HCT116 (cell line): ENCODE results near the gene APOL4. TPM values are rescaled to one million over a fixed set of nuclear protein-coding genes. Genes with fewer than 3 reads are reported as not detected.

Experiments
- ATAC-seq: fragments of 200-7000 bp; cut with Tn5 transposase; 2 replicates; pipeline ENCODE4 v1.9.1; 2020; ENCODE audit warnings: mild to moderate bottlenecking, moderate library complexity
- BruUV-seq: library from RNA; stranded (reverse); fragments of 400-500 nt; replicated peaks from 2 replicates; lab custom pipeline; 2021; lab: Mats Ljungman, UMichigan
- CTCF ChIA-PET: fragments of 300-600 bp; sonication (Branson Sonifier 250); formaldehyde crosslinking; loops from one replicate; lab custom pipeline; 2021; ENCODE audit warnings: antibody characterized with exemption; lab: Charles Lee
- POLR2A ChIA-PET: fragments of 300-600, 350-600 bp; sonication (Branson Sonifier 250); formaldehyde crosslinking; loops from one replicate; lab custom pipeline; 2021; ENCODE audit warnings: antibody characterized with exemption; lab: Charles Lee
- RAD21 ChIA-PET, 2 experiments: fragments of 300-600 bp; sonication (Branson Sonifier 250); formaldehyde crosslinking; loops; one replicate each; lab custom pipeline; 2023; ENCODE audit warnings: low total read pairs in 2 of 2; ENCODE audit not compliant: uncharacterized antibody in 2 of 2, unreplicated experiment in 2 of 2, low non-redundant PET in 1 of 2; lab: Charles Lee
- DNase-seq: peaks from one replicate; pipeline ENCODE4 v3.0.0-alpha.2; 2010; ENCODE audit warnings: low read depth, low spot score
- H2AFZ ChIP-seq: fragments of 200-600 bp; shearing (Covaris generic), sonication (generic); 2 replicates; pipeline ENCODE4 v1.6.1; 2017; ENCODE audit warnings: low read depth, mixed run types, mixed read lengths, antibody characterized with exemption, low read length; ENCODE audit not compliant: poor library complexity, severe bottlenecking
- H3K27ac ChIP-seq: 2 replicates; pipeline ENCODE4 v1.5.1; 2012; ENCODE audit warnings: low read depth, low read length
- H3K27me3 ChIP-seq: fragments of 200-600 bp; sonication (generic); 2 replicates; pipeline ENCODE4 v1.6.1; 2016; ENCODE audit warnings: mixed run types, low read length, mixed read lengths; ENCODE audit not compliant: insufficient read depth
- H3K36me3 ChIP-seq, 2 experiments: fragments of 200-500 bp in 1 of 2; fragments of 200-600 bp in 1 of 2; sonication (Bioruptor generic) in 1 of 2; sonication (generic) in 1 of 2; 2 replicates each; pipeline versions ENCODE4 v1.5.1 to v1.6.1; 2014 to 2016; ENCODE audit warnings: low read length in 2 of 2, inconsistent platforms in 1 of 2, mixed read lengths in 1 of 2, mixed run types in 1 of 2; ENCODE audit not compliant: insufficient read depth in 2 of 2, control insufficient read depth in 1 of 2
- H3K4me1 ChIP-seq, 2 experiments: fragments of 200-600 bp in 1 of 2; sonication (generic) in 1 of 2; 2 replicates each; pipeline versions ENCODE4 v1.5.1 to v1.6.1; 2012 to 2017; ENCODE audit warnings: low read length in 2 of 2, inconsistent platforms in 1 of 2, mild to moderate bottlenecking in 1 of 2, mixed read lengths in 1 of 2, mixed run types in 1 of 2, moderate library complexity in 1 of 2; ENCODE audit not compliant: insufficient read depth in 2 of 2, control insufficient read depth in 1 of 2
- H3K4me2 ChIP-seq: fragments of 200-600 bp; sonication (generic); 2 replicates; pipeline ENCODE4 v1.6.1; 2017; ENCODE audit warnings: mixed run types, low read length, mixed read lengths
- H3K4me3 ChIP-seq, 2 experiments: fragments of 200-600 bp in 1 of 2; sonication (generic) in 1 of 2; replicated peaks in 1 of 2; 2 replicates each; pipeline ENCODE4 v1.5.1; 2011 to 2016; ENCODE audit warnings: low read length in 2 of 2, control low read depth in 1 of 2, low read depth in 1 of 2, mild to moderate bottlenecking in 1 of 2, mixed read lengths in 1 of 2, mixed run types in 1 of 2
- H3K79me2 ChIP-seq: fragments of 200-600 bp; sonication (generic); 2 replicates; pipeline ENCODE4 v1.6.1; 2017; ENCODE audit warnings: mild to moderate bottlenecking, mixed run types, low read length, moderate library complexity, mixed read lengths; ENCODE audit not compliant: insufficient read depth
- H3K9ac ChIP-seq: fragments of 200-600 bp; sonication (generic); 2 replicates; pipeline ENCODE4 v1.6.1; 2016; ENCODE audit warnings: low read length, mixed read lengths
- H3K9me2 ChIP-seq: fragments of 200-600 bp; sonication (generic), shearing (Covaris generic); 2 replicates; pipeline ENCODE4 v1.6.1; 2017; ENCODE audit warnings: mixed run types, mild to moderate bottlenecking, moderate library complexity; ENCODE audit not compliant: insufficient read depth
- H3K9me3 ChIP-seq, 2 experiments: fragments of 200-500 bp in 1 of 2; fragments of 200-600 bp in 1 of 2; sonication (Bioruptor generic) in 1 of 2; sonication (generic) in 1 of 2; 2 replicates each; pipeline ENCODE4 v1.6.1; 2014 to 2017; ENCODE audit warnings: low read length in 2 of 2, mixed read lengths in 2 of 2, inconsistent platforms in 1 of 2, low read depth in 1 of 2, mild to moderate bottlenecking in 1 of 2, mixed run types in 1 of 2, moderate library complexity in 1 of 2; ENCODE audit not compliant: control insufficient read depth in 1 of 2, insufficient read depth in 1 of 2
- H4K20me1 ChIP-seq: fragments of 200-600 bp; sonication (generic), shearing (Covaris generic); 2 replicates; pipeline ENCODE4 v1.6.1; 2017; ENCODE audit warnings: mixed run types, mild to moderate bottlenecking, moderate library complexity; ENCODE audit not compliant: insufficient read depth
- EGR1 ChIP-seq: IDR thresholded peaks from 2 replicates; pipeline ENCODE4 v1.6.1; 2012; ENCODE audit warnings: low read depth
- EZH2 ChIP-seq: fragments of 200-600 bp; sonication (generic); IDR thresholded peaks from 2 replicates; pipeline ENCODE4 v1.6.1; 2017; ENCODE audit warnings: antibody characterized with exemption, mixed run types
- FOSL1 ChIP-seq: IDR thresholded peaks from 2 replicates; pipeline ENCODE4 v1.6.1; 2012; ENCODE audit warnings: low read depth
- JUND ChIP-seq: IDR thresholded peaks from 2 replicates; pipeline ENCODE4 v1.6.1; 2012
- POLR2A ChIP-seq: IDR thresholded peaks from 2 replicates; pipeline ENCODE4 v1.7.0; 2011; ENCODE audit warnings: borderline replicate concordance; ENCODE audit not compliant: insufficient read depth, insufficient read length; ENCODE audit errors: extremely low read depth
- POLR2AphosphoS5 ChIP-seq: IDR thresholded peaks from 2 replicates; pipeline ENCODE4 v1.6.1; 2011; ENCODE audit warnings: mild to moderate bottlenecking, low read depth, low read length, moderate library complexity
- SP1 ChIP-seq: IDR thresholded peaks from 2 replicates; pipeline ENCODE4 v1.6.1; 2012; ENCODE audit warnings: low read depth
- intact Hi-C: fragments of 100-400 bp; cut with micrococcal nuclease; formaldehyde crosslinking; loops from 2 replicates; pipeline ENCODE4 v1.10.0; 2022
- total RNA-seq: library from RNA; stranded (reverse); gene quantifications from one replicate; pipeline ENCODE4 v1.2.1, GENCODE V29; 2021; ENCODE audit not compliant: unreplicated experiment
- TF ChIP-seq, protein P1 (sequence below), 3 experiments: fragments of 200-600 bp in 1 of 3; sonication (generic) in 1 of 3; IDR thresholded peaks in 2 of 3; conservative IDR thresholded peaks in 1 of 3; 2 replicates each; pipeline ENCODE4 v1.5.1; 2012 to 2017; ENCODE audit warnings: low read depth in 2 of 3, low read length in 2 of 3, antibody characterized with exemption in 1 of 3, borderline replicate concordance in 1 of 3, control low read depth in 1 of 3, mild to moderate bottlenecking in 1 of 3, mixed read lengths in 1 of 3, mixed run types in 1 of 3, moderate library complexity in 1 of 3; ENCODE audit not compliant: insufficient read depth in 1 of 3
- TF ChIP-seq, protein P2 (sequence below): IDR thresholded peaks from 2 replicates; pipeline ENCODE4 v1.6.1; 2012; ENCODE audit warnings: low read depth
- TF ChIP-seq, protein P3 (sequence below): IDR thresholded peaks from 2 replicates; pipeline ENCODE4 v1.6.1; 2011; ENCODE audit warnings: mild to moderate bottlenecking, low read length, moderate library complexity; ENCODE audit not compliant: insufficient replicate concordance; ENCODE audit errors: extremely low read depth
- TF ChIP-seq, protein P4 (sequence below): IDR thresholded peaks from 2 replicates; pipeline ENCODE4 v1.6.1; 2012

The APOL4 gene
- total RNA-seq, 1 experiment from 2014 or later: not detected

DNA sequence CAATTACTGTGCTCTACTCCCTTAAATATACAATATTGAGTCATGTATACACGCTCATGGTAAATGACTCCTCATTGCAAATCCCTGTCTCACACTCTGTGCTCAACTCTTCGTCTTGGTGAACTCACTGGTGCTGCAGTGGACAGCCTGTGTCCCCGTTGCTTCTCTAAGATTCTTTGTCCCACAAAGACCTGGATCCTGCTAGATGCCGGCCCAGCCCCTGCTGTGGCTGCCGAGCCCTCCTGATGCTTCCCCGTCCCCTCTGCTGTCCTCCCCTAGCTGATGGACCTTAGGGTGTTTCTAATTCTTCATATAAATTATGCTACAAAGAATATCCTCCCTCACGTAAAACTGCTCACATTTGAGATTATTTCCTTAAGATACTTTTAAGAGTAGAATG is 32.2 kb upstream of the APOL4 start:
- H4K20me1 ChIP-seq: no peaks in the 10 kb centered on the region
- no peaks in the 10 kb centered on the region for H3K9me3 ChIP-seq
- ATAC-seq: no peak
- no peak overlapping the region for H2AFZ ChIP-seq
- H3K79me2 ChIP-seq: peaks cover 6% of the 10 kb centered on the region; the same call in 1 of the 2 replicates
- H3K27ac ChIP-seq: no peak overlapping the region
- H3K36me3 ChIP-seq: no peaks in the 10 kb centered on the region
- TF ChIP-seq SP1: no peak
- TF ChIP-seq, protein P1, sequence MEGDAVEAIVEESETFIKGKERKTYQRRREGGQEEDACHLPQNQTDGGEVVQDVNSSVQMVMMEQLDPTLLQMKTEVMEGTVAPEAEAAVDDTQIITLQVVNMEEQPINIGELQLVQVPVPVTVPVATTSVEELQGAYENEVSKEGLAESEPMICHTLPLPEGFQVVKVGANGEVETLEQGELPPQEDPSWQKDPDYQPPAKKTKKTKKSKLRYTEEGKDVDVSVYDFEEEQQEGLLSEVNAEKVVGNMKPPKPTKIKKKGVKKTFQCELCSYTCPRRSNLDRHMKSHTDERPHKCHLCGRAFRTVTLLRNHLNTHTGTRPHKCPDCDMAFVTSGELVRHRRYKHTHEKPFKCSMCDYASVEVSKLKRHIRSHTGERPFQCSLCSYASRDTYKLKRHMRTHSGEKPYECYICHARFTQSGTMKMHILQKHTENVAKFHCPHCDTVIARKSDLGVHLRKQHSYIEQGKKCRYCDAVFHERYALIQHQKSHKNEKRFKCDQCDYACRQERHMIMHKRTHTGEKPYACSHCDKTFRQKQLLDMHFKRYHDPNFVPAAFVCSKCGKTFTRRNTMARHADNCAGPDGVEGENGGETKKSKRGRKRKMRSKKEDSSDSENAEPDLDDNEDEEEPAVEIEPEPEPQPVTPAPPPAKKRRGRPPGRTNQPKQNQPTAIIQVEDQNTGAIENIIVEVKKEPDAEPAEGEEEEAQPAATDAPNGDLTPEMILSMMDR (IDR thresholded peaks at IDR 0.05 in 2 of 3, conservative IDR thresholded peaks at IDR 0.05 in 1 of 3; ENCODE audit: borderline replicate concordance in 1 of 3, insufficient read depth in 1 of 3, low read depth in 2 of 3, low read length in 2 of 3): no peak
- TF ChIP-seq, protein P2, sequence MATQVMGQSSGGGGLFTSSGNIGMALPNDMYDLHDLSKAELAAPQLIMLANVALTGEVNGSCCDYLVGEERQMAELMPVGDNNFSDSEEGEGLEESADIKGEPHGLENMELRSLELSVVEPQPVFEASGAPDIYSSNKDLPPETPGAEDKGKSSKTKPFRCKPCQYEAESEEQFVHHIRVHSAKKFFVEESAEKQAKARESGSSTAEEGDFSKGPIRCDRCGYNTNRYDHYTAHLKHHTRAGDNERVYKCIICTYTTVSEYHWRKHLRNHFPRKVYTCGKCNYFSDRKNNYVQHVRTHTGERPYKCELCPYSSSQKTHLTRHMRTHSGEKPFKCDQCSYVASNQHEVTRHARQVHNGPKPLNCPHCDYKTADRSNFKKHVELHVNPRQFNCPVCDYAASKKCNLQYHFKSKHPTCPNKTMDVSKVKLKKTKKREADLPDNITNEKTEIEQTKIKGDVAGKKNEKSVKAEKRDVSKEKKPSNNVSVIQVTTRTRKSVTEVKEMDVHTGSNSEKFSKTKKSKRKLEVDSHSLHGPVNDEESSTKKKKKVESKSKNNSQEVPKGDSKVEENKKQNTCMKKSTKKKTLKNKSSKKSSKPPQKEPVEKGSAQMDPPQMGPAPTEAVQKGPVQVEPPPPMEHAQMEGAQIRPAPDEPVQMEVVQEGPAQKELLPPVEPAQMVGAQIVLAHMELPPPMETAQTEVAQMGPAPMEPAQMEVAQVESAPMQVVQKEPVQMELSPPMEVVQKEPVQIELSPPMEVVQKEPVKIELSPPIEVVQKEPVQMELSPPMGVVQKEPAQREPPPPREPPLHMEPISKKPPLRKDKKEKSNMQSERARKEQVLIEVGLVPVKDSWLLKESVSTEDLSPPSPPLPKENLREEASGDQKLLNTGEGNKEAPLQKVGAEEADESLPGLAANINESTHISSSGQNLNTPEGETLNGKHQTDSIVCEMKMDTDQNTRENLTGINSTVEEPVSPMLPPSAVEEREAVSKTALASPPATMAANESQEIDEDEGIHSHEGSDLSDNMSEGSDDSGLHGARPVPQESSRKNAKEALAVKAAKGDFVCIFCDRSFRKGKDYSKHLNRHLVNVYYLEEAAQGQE: no peak
- TF ChIP-seq POLR2A: no peak
- TF ChIP-seq, protein P3, sequence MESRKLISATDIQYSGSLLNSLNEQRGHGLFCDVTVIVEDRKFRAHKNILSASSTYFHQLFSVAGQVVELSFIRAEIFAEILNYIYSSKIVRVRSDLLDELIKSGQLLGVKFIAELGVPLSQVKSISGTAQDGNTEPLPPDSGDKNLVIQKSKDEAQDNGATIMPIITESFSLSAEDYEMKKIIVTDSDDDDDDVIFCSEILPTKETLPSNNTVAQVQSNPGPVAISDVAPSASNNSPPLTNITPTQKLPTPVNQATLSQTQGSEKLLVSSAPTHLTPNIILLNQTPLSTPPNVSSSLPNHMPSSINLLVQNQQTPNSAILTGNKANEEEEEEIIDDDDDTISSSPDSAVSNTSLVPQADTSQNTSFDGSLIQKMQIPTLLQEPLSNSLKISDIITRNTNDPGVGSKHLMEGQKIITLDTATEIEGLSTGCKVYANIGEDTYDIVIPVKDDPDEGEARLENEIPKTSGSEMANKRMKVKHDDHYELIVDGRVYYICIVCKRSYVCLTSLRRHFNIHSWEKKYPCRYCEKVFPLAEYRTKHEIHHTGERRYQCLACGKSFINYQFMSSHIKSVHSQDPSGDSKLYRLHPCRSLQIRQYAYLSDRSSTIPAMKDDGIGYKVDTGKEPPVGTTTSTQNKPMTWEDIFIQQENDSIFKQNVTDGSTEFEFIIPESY: no peak
- TF ChIP-seq, protein P4, sequence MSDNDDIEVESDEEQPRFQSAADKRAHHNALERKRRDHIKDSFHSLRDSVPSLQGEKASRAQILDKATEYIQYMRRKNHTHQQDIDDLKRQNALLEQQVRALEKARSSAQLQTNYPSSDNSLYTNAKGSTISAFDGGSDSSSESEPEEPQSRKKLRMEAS: no peak
- TF ChIP-seq EZH2: no peak
- no peak for TF ChIP-seq JUND
- no peak for TF ChIP-seq FOSL1
- no peak for TF ChIP-seq EGR1
- no peak for TF ChIP-seq POLR2AphosphoS5
- ChIA-PET CTCF (no interaction called here), POLR2A (no interaction called here), RAD21 (no interaction called here)
- intact Hi-C loops: no loop called here
- no peak overlapping the region for H3K4me2 ChIP-seq
- H3K4me1 ChIP-seq: peaks cover 8 to 11% of the 10 kb centered on the region in 2 experiments; a peak in 3 of 4 replicates
- DNase-seq: no peak
- H3K27me3 ChIP-seq: no peaks in the 10 kb centered on the region
- BruUV-seq: no TSS peak
- no peaks in the 10 kb centered on the region for H3K9me2 ChIP-seq
- H3K9ac ChIP-seq: no peak overlapping the region
- H3K4me3 ChIP-seq: no peak overlapping the region
